HFFc6 (cell line): ENCODE results near the gene CBX7. TPM values are rescaled to one million over a fixed set of nuclear protein-coding genes. Genes with fewer than 3 reads are reported as not detected.

Experiments
- DNase-seq: peaks from one replicate; pipeline ENCODE4 v3.0.0-alpha.2; 2018
- H3K27ac Mint-ChIP-seq: 2 replicates; pipeline ENCODE4 v1.8.0; 2020; ENCODE audit warnings: mild to moderate bottlenecking, mixed read lengths
- H3K27me3 Mint-ChIP-seq: 2 replicates; pipeline ENCODE4 v1.8.0; 2021; ENCODE audit warnings: mild to moderate bottlenecking, moderate library complexity, mixed read lengths; ENCODE audit not compliant: insufficient read depth
- H3K36me3 Mint-ChIP-seq: 2 replicates; pipeline ENCODE4 v1.8.0; 2021; ENCODE audit warnings: low read depth, mixed read lengths
- H3K4me1 Mint-ChIP-seq: 2 replicates; pipeline ENCODE4 v1.8.0; 2020; ENCODE audit warnings: low read depth, mixed read lengths
- H3K4me3 Mint-ChIP-seq: 2 replicates; pipeline ENCODE4 v1.8.0; 2020; ENCODE audit warnings: mild to moderate bottlenecking, moderate library complexity, mixed read lengths
- H3K9me3 Mint-ChIP-seq: 2 replicates; pipeline ENCODE4 v1.8.0; 2020; ENCODE audit warnings: mild to moderate bottlenecking, mixed read lengths
- CTCF ChIP-seq: fragments of 200-600 bp; sonication (generic); IDR thresholded peaks from 2 replicates; pipeline ENCODE4 v1.5.0; 2021; ENCODE audit warnings: antibody characterized with exemption, mild to moderate bottlenecking
- total RNA-seq, 6 experiments: library from RNA; stranded (reverse); fragmentation: NEBNext Ultra II Directional; extraction: Animal tissue kit (Norgen Biotek cat#: 25700); gene quantifications; 2 replicates in 1 of 6; 3 replicates in 5 of 6; pipeline ENCODE4 v1.2.3, GENCODE V29; 2021

CBX7 gene
- total RNA-seq, 6 experiments from 2014 or later = 6.2 to 7.2 (median 6.8) TPM

GRCh38 chr22:39138357-39138997 is 14.0 kb downstream of the CBX7 start:
- TF ChIP-seq CTCF = no peak
- no peak for DNase-seq
- no peak overlapping the region for H3K27ac Mint-ChIP-seq

GRCh38 chr22:39136317-39136716 is 16.2 kb downstream of the CBX7 start:
- H3K27ac Mint-ChIP-seq = no peak overlapping the region
- no peak for TF ChIP-seq CTCF
- H3K4me1 Mint-ChIP-seq = no peaks in the 10 kb centered on the region
- no peaks in the 10 kb centered on the region; the same call in none of the 2 replicates for H3K27me3 Mint-ChIP-seq
- H3K9me3 Mint-ChIP-seq = no peaks in the 10 kb centered on the region
- H3K36me3 Mint-ChIP-seq = no peaks in the 10 kb centered on the region
- DNase-seq = no peak
- H3K4me3 Mint-ChIP-seq = no peak overlapping the region

More at GRCh38 chr22:39138357-39138997, 14.0 kb downstream of the CBX7 start:
- Mint-ChIP-seq H3K9me3 (no peaks in the 10 kb centered on the region), H3K4me1 (no peaks in the 10 kb centered on the region), H3K4me3 (no peak overlapping the region), H3K36me3 (no peaks in the 10 kb centered on the region), H3K27me3 (no peaks in the 10 kb centered on the region; the same call in none of the 2 replicates)

- no peak overlapping the region for H3K4me3 Mint-ChIP-seq
- peak; percentile 28 for DNase-seq
- TF ChIP-seq CTCF = peak; percentile 76
- H3K36me3 Mint-ChIP-seq = no peaks in the 10 kb centered on the region
- H3K27ac Mint-ChIP-seq = no peak overlapping the region
- no peaks in the 10 kb centered on the region for H3K4me1 Mint-ChIP-seq
- no peaks in the 10 kb centered on the region; the same call in none of the 2 replicates for H3K27me3 Mint-ChIP-seq
- no peaks in the 10 kb centered on the region for H3K9me3 Mint-ChIP-seq
Measured at GRCh38 chr22:39135092-39135896, 17.2 kb downstream of the CBX7 start.

- H3K4me1 Mint-ChIP-seq = no peaks in the 10 kb centered on the region
- no peaks in the 10 kb centered on the region for H3K9me3 Mint-ChIP-seq
- no peak for DNase-seq
- H3K27me3 Mint-ChIP-seq = peaks cover 2% of the 10 kb centered on the region
- no peaks in the 10 kb centered on the region for H3K36me3 Mint-ChIP-seq
- H3K27ac Mint-ChIP-seq = no peak overlapping the region
- TF ChIP-seq CTCF = no peak
- no peak overlapping the region for H3K4me3 Mint-ChIP-seq
Measured at GRCh38 chr22:39134366-39135091, 18.0 kb downstream of the CBX7 start.

- Mint-ChIP-seq H3K27me3 (peaks cover 3% of the 10 kb centered on the region), H3K36me3 (no peaks in the 10 kb centered on the region), H3K9me3 (no peaks in the 10 kb centered on the region), H3K27ac (no peak overlapping the region), H3K4me1 (no peaks in the 10 kb centered on the region), H3K4me3 (no peak overlapping the region)
- no peak for DNase-seq
- TF ChIP-seq CTCF = no peak
Measured at GRCh38 chr22:39133871-39134270, 18.6 kb downstream of the CBX7 start.
